GM12872 (cell line): ENCODE results near the gene MBTPS2.

Experiments used
- TF ChIP-seq, protein P1 (sequence below): IDR thresholded peaks from 3 replicates; pipeline ENCODE4 v1.5.1; 2011; ENCODE audit warnings: low read depth, mild to moderate bottlenecking, low read length, moderate library complexity; ENCODE audit not compliant: insufficient read depth

Gene MBTPS2

DNA sequence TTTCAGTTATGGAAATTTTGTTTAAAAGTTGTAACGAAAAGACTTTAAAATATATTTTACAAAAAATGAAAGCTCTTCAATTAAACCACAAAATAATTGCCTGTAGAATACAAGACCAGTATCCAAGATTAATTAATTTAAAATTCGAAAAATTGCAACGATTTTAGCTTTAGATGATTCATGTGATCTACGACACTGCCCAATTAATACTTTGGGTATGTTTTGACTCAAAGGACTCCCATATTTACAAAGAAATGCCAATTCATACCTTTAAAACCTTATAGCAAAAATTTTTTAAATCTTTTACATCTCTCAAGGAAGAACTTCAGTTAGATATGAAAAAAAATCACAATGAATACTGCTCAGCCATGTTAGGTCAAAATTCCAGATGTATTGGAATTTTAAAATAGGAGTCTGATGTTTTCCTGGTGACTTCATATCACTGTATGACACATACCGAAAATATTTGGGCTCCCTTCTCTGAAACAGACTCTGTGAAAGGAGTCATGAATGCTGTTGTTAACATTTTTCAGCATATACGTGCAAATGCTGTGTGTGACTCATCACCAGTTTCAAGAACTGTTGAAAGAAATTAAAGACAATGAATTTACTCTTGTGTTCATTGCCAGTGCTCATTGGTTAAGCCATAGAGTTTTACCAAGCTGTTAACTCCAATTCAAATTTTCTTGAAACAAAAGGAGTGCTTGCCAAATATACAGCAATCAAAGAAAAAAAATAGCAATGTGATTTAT lies 87.3 kb downstream of the MBTPS2 start:
- TF ChIP-seq, protein P1, sequence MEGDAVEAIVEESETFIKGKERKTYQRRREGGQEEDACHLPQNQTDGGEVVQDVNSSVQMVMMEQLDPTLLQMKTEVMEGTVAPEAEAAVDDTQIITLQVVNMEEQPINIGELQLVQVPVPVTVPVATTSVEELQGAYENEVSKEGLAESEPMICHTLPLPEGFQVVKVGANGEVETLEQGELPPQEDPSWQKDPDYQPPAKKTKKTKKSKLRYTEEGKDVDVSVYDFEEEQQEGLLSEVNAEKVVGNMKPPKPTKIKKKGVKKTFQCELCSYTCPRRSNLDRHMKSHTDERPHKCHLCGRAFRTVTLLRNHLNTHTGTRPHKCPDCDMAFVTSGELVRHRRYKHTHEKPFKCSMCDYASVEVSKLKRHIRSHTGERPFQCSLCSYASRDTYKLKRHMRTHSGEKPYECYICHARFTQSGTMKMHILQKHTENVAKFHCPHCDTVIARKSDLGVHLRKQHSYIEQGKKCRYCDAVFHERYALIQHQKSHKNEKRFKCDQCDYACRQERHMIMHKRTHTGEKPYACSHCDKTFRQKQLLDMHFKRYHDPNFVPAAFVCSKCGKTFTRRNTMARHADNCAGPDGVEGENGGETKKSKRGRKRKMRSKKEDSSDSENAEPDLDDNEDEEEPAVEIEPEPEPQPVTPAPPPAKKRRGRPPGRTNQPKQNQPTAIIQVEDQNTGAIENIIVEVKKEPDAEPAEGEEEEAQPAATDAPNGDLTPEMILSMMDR, result no peak

DNA sequence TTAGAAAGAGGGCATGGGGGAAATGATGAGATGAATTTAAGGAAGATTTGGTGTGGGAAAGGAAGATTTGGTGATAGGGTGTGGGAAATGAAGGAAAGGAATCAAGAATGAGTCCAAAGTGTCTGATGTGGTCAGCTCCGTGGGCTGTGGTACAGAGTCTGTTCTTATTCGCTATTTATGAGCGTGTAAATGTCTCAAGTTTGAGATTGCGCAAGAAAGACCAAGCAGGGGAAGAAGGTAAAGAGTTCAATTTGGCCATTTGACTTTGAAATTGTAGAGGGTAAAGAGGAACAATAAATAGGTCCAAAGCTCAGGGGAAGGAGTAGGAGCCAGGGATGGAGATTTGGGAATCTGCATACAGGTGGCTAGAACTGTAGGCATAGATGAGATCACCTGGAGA lies 89.8 kb downstream of the MBTPS2 start:
- TF ChIP-seq, protein P1, result no peak

DNA sequence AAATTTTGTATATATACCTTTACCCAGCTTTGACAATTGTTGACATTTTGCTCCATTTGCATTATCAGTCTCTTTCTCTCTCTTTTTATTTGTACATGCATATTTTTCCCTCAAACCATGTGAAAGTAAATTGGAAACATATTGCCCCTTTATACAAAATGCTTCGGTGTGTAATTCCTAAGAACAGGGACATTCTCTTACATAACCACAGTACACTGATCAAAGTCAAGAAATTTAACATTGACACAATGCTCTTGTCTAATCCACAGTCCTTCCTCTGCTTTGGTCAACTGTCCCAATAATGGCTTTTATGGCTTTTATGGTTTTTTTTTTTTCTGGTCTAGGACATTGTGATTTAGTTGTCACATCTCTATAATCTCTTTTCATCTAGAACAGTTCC lies 91.6 kb downstream of the MBTPS2 start:
- TF ChIP-seq, protein P1, result no peak

DNA sequence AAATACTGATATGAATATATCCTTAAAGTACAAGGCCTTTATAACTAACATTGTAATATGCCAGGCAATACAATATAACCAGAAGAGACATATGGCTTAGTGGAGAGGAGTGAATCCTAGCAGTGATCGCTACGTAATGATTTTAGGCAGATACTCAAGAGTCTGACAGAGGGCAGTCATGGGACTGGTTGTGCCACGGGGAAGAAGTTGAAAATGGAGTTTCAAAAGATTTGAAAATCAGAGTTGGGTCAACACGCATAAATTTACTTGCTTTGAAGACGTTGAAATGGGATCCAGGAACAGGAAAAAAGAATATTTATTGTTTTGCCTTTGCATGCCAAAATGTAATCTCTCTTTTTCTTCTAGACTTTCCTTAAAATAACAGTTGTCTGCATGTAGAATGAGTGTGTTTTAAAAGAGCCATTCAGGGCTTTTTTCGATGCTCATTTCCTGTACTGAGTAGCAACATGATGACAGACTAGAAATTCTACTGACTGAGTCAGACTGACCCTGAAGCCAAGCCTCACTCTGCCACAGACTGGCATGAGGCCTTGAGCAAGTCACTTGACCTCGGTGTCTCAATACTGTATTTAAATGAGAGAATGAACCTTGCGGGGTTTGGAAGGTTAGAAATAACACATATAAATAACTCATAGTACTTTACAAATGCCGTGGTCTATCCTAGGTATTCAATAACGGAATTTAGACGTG lies 93.0 kb downstream of the MBTPS2 start:
- TF ChIP-seq, protein P1, result no peak

DNA sequence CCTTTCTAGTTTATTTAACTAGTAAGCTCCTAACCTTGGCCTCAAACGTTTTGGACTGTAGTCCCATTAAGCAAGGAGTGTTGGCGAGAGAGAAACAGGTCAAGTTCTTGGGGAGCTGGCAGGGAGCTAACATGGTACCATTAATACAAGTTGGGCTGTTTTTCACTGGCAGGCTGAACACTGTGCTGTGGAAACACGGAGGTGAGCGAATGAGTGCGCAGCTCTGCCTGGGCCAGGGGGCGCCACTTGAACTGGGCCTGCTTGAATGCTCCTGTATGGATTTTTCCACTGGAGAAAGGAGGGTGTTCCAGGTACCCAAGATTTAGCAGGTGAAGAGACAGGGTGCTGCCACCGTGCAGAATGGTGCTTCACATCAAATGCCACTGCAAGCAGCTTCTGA lies 93.7 kb downstream of the MBTPS2 start:
- TF ChIP-seq, protein P1, result no peak

DNA sequence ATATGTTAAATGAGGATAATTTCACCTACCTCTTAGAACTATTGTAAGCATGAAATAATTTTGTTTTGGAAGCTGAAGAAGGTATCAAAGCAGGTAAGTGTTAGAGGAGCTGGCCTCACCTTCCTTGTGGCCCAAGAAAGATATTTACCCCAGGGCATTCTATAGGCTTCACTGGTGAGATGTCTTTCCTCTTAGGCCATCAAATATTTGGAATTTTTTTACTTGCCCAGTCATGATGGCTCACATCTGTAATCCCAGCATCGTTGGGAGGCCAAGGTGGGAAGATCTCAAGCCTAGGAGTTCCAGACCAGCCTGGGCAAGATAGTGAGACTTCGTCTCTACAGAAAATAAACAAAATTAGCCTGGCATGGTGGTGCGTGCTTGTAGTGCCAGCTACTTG lies 95.0 kb downstream of the MBTPS2 start:
- TF ChIP-seq, protein P1, result no peak
